ENCODE data around the gene SND1.

SND1 gene

GRCh38 chr7:127658970-127659630, 7.1 kb downstream of the SND1 start:
- no peak for DNase-seq (ENCODE audit: low spot score)
- TF ChIP-seq CTCF (IDR thresholded peaks at IDR 0.05; ENCODE audit: extremely low read depth, insufficient read depth, missing control alignments), result no peak
- in situ Hi-C loops (cut with MboI; ENCODE audit: low pct_unique_long_range_greater_than_20kb, low sequenced_read_pairs, unreplicated experiment), result no loop called here

- in situ Hi-C loops (cut with MboI; ENCODE audit: low pct_unique_long_range_greater_than_20kb, low sequenced_read_pairs, unreplicated experiment), result no loop called here
- no peak for TF ChIP-seq CTCF (IDR thresholded peaks at IDR 0.05; ENCODE audit: extremely low read depth, insufficient read depth, missing control alignments)
- no peak for DNase-seq (ENCODE audit: low spot score)
Measured at GRCh38 chr7:127665922-127666321, 13.9 kb downstream of the SND1 start.

GRCh38 chr7:127666602-127667001, 14.6 kb downstream of the SND1 start:
- TF ChIP-seq CTCF (IDR thresholded peaks at IDR 0.05; ENCODE audit: extremely low read depth, insufficient read depth, missing control alignments), result no peak

GRCh38 chr7:127667017-127667670, 15.2 kb downstream of the SND1 start:
- no peak for TF ChIP-seq CTCF (IDR thresholded peaks at IDR 0.05; ENCODE audit: extremely low read depth, insufficient read depth, missing control alignments)
- DNase-seq (ENCODE audit: low spot score), result no peak
- in situ Hi-C loops (cut with MboI; ENCODE audit: low pct_unique_long_range_greater_than_20kb, low sequenced_read_pairs, unreplicated experiment), result no loop called here

More at GRCh38 chr7:127666602-127667001, 14.6 kb downstream of the SND1 start:
- in situ Hi-C loops (cut with MboI; ENCODE audit: low pct_unique_long_range_greater_than_20kb, low sequenced_read_pairs, unreplicated experiment), result no loop called here
- no peak for DNase-seq (ENCODE audit: low spot score)

GRCh38 chr7:127667759-127668530, 16.0 kb downstream of the SND1 start:
- no peak for TF ChIP-seq CTCF (IDR thresholded peaks at IDR 0.05; ENCODE audit: extremely low read depth, insufficient read depth, missing control alignments)
- in situ Hi-C loops (cut with MboI; ENCODE audit: low pct_unique_long_range_greater_than_20kb, low sequenced_read_pairs, unreplicated experiment), result no loop called here

GRCh38 chr7:127671341-127671740, 19.3 kb downstream of the SND1 start:
- in situ Hi-C loops (cut with MboI; ENCODE audit: low pct_unique_long_range_greater_than_20kb, low sequenced_read_pairs, unreplicated experiment), result no loop called here
- DNase-seq (ENCODE audit: low spot score), result no peak

More at GRCh38 chr7:127667759-127668530, 16.0 kb downstream of the SND1 start:
- no peak for DNase-seq (ENCODE audit: low spot score)

More at GRCh38 chr7:127671341-127671740, 19.3 kb downstream of the SND1 start:
- no peak for TF ChIP-seq CTCF (IDR thresholded peaks at IDR 0.05; ENCODE audit: extremely low read depth, insufficient read depth, missing control alignments)
